ENCODE results near the gene PRPH2.
A peak's percentile ranks its signal among the peaks of the same experiment; 100 is the strongest.
"Not testable (repeated sequence)": the region's sequence is repeated elsewhere in the genome, so short reads cannot be mapped to it uniquely, and the experiment has no call there.

PRPH2 gene

GRCh38 chr6:42709871-42710270 lies 12.5 kb downstream of the PRPH2 start:
- Histone ChIP-seq H3K36me3 (ENCODE audit: low read depth) (no peaks in the 10 kb centered on the region), H3K27ac (ENCODE audit: poor library complexity, severe bottlenecking) (no peak overlapping the region), H3K4me3 (ENCODE audit: severe bottlenecking) (no peak overlapping the region), H3K4me1 (ENCODE audit: insufficient read depth, poor library complexity, severe bottlenecking) (peaks cover 11% of the 10 kb centered on the region), H3K9me3 (ENCODE audit: severe bottlenecking) (no peaks in the 10 kb centered on the region), H3K27me3 (ENCODE audit: insufficient read depth, poor library complexity, severe bottlenecking) (no peaks in the 10 kb centered on the region)
- ATAC-seq (ENCODE audit: low read depth) (no peak), DNase-seq (ENCODE audit: low spot score) (no peak)
- TF ChIP-seq CTCF (IDR thresholded peaks at IDR 0.05; ENCODE audit: poor library complexity, severe bottlenecking) = no peak

- Histone ChIP-seq H3K4me3 (ENCODE audit: severe bottlenecking) (no peak overlapping the region), H3K36me3 (ENCODE audit: low read depth) (no peaks in the 10 kb centered on the region), H3K9me3 (ENCODE audit: severe bottlenecking) (no peaks in the 10 kb centered on the region), H3K4me1 (ENCODE audit: insufficient read depth, poor library complexity, severe bottlenecking) (no peaks in the 10 kb centered on the region), H3K27me3 (ENCODE audit: insufficient read depth, poor library complexity, severe bottlenecking) (no peaks in the 10 kb centered on the region), H3K27ac (ENCODE audit: poor library complexity, severe bottlenecking) (no peak overlapping the region)
- DNase-seq (ENCODE audit: low spot score) (no peak), ATAC-seq (ENCODE audit: low read depth) (no peak)
- TF ChIP-seq CTCF (IDR thresholded peaks at IDR 0.05; ENCODE audit: poor library complexity, severe bottlenecking) = no peak
These were observed 14.3 kb downstream of the PRPH2 start for GRCh38 chr6:42708096-42708495.

- H3K9me3 ChIP-seq (ENCODE audit: severe bottlenecking) = no peaks in the 10 kb centered on the region
- TF ChIP-seq CTCF (IDR thresholded peaks at IDR 0.05; ENCODE audit: poor library complexity, severe bottlenecking) = no peak
- ATAC-seq (ENCODE audit: low read depth) = no peak
These were observed 14.8 kb downstream of the PRPH2 start for GRCh38 chr6:42707595-42707994.

GRCh38 chr6:42704937-42705374 lies 17.4 kb downstream of the PRPH2 start:
- Histone ChIP-seq H3K4me3 (ENCODE audit: severe bottlenecking) (no peak overlapping the region), H3K9me3 (ENCODE audit: severe bottlenecking) (no peaks in the 10 kb centered on the region), H3K36me3 (ENCODE audit: low read depth) (no peaks in the 10 kb centered on the region), H3K4me1 (ENCODE audit: insufficient read depth, poor library complexity, severe bottlenecking) (no peaks in the 10 kb centered on the region), H3K27ac (ENCODE audit: poor library complexity, severe bottlenecking) (no peak overlapping the region), H3K27me3 (ENCODE audit: insufficient read depth, poor library complexity, severe bottlenecking) (no peaks in the 10 kb centered on the region)
- TF ChIP-seq CTCF (IDR thresholded peaks at IDR 0.05; ENCODE audit: poor library complexity, severe bottlenecking) = no peak
- ATAC-seq (ENCODE audit: low read depth) = peak; percentile 26; the same call in 1 of the 3 replicates
- no peak for DNase-seq (ENCODE audit: low spot score)

More at GRCh38 chr6:42707595-42707994, 14.8 kb downstream of the PRPH2 start:
- H3K27ac ChIP-seq (ENCODE audit: poor library complexity, severe bottlenecking) = no peak overlapping the region
- H3K4me3 ChIP-seq (ENCODE audit: severe bottlenecking) = no peak overlapping the region
- H3K4me1 ChIP-seq (ENCODE audit: insufficient read depth, poor library complexity, severe bottlenecking) = no peaks in the 10 kb centered on the region
- no peaks in the 10 kb centered on the region for H3K36me3 ChIP-seq (ENCODE audit: low read depth)
- no peak for DNase-seq (ENCODE audit: low spot score)
- no peaks in the 10 kb centered on the region for H3K27me3 ChIP-seq (ENCODE audit: insufficient read depth, poor library complexity, severe bottlenecking)

GRCh38 chr6:42704251-42704936 lies 18.0 kb downstream of the PRPH2 start:
- Histone ChIP-seq H3K4me3 (ENCODE audit: severe bottlenecking) (no peak overlapping the region), H3K27me3 (ENCODE audit: insufficient read depth, poor library complexity, severe bottlenecking) (no peaks in the 10 kb centered on the region)

GRCh38 chr6:42702786-42703185 lies 19.6 kb downstream of the PRPH2 start:
- H3K9me3 ChIP-seq (ENCODE audit: severe bottlenecking); H3K27me3 ChIP-seq (ENCODE audit: insufficient read depth, poor library complexity, severe bottlenecking); H3K36me3 ChIP-seq (ENCODE audit: low read depth); DNase-seq (ENCODE audit: low spot score); H3K4me1 ChIP-seq (ENCODE audit: insufficient read depth, poor library complexity, severe bottlenecking); H3K4me3 ChIP-seq (ENCODE audit: severe bottlenecking); ATAC-seq (ENCODE audit: low read depth); H3K27ac ChIP-seq (ENCODE audit: poor library complexity, severe bottlenecking): not testable (repeated sequence)

More at GRCh38 chr6:42704251-42704936, 18.0 kb downstream of the PRPH2 start:
- Histone ChIP-seq H3K27ac (ENCODE audit: poor library complexity, severe bottlenecking) (no peak overlapping the region), H3K4me1 (ENCODE audit: insufficient read depth, poor library complexity, severe bottlenecking) (no peaks in the 10 kb centered on the region), H3K36me3 (ENCODE audit: low read depth) (no peaks in the 10 kb centered on the region), H3K9me3 (ENCODE audit: severe bottlenecking) (no peaks in the 10 kb centered on the region)
- no peak for ATAC-seq (ENCODE audit: low read depth)
- no peak for TF ChIP-seq CTCF (IDR thresholded peaks at IDR 0.05; ENCODE audit: poor library complexity, severe bottlenecking)
- DNase-seq (ENCODE audit: low spot score) = no peak

Data from RWPE2 (cell line).